ENCODE measurements around the gene PARN.

PARN gene

DNA sequence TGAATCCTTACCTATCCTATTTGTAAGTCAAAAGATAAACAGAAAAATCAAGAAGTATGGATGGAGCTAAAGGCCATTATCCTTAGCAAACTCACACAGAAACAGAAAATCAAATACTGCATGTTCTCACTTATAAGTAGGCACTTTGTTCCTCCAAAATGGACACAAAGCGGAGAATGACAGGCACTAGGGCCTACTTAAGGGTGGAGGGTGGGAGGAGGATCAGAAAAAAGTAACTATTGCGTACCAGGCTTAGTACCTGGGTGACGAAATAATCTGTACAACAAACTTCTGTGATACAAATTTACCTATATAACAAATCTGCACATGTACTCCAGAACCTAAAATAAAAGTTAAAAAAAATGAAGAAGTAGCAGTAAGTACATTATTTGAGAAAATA lies 164.3 kb downstream of the PARN start:
- FAIRE-seq (no peak), DNase-seq (ENCODE audit: insufficient read length, low spot score) (no peak)
- TF ChIP-seq, protein P1, sequence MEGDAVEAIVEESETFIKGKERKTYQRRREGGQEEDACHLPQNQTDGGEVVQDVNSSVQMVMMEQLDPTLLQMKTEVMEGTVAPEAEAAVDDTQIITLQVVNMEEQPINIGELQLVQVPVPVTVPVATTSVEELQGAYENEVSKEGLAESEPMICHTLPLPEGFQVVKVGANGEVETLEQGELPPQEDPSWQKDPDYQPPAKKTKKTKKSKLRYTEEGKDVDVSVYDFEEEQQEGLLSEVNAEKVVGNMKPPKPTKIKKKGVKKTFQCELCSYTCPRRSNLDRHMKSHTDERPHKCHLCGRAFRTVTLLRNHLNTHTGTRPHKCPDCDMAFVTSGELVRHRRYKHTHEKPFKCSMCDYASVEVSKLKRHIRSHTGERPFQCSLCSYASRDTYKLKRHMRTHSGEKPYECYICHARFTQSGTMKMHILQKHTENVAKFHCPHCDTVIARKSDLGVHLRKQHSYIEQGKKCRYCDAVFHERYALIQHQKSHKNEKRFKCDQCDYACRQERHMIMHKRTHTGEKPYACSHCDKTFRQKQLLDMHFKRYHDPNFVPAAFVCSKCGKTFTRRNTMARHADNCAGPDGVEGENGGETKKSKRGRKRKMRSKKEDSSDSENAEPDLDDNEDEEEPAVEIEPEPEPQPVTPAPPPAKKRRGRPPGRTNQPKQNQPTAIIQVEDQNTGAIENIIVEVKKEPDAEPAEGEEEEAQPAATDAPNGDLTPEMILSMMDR (IDR thresholded peaks at IDR 0.05; ENCODE audit: insufficient read depth, missing control alignments): no peak

DNA sequence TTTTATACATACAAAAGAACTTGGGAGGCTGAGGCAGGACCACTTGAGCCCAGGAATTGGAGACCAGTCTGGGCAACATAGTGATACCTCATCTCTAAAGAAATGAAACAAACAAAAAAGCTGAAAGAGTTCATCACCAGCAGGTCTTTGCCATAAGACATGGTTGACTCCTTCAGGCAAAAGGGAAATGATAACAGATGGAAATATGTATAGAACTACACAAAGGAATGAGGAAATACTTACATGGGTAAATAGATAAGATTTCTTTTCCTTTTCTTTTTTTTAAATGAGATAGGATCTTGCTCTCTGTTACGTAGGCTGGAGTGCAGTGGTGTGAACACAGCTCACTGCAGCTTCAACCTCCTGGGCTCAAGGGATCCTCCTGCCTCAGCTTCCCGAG lies 165.3 kb downstream of the PARN start:
- FAIRE-seq (no peak), DNase-seq (ENCODE audit: insufficient read length, low spot score) (no peak)
- TF ChIP-seq, protein P1 (IDR thresholded peaks at IDR 0.05; ENCODE audit: insufficient read depth, missing control alignments): no peak

DNA sequence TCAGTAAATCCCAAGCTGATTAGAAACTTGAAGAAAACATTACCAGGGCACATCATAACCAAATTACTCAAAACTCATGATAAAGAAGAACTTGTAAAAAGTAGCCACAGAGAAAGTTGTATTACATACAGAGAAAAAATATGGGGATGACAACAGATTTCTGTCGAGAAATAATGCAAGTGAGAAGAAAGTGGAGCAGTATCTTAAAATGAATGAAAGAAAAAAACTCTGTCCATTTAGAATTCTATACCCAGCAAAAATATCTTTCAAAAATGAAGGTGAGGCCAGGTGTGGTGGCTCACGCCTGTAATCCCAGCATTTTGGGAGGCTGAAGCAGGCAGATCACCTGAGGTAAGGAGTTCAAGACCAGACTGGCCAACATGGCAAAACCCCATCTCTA lies 165.9 kb downstream of the PARN start:
- no peak for FAIRE-seq
- TF ChIP-seq, protein P1 (IDR thresholded peaks at IDR 0.05; ENCODE audit: insufficient read depth, missing control alignments): no peak
- DNase-seq (ENCODE audit: insufficient read length, low spot score): no peak

DNA sequence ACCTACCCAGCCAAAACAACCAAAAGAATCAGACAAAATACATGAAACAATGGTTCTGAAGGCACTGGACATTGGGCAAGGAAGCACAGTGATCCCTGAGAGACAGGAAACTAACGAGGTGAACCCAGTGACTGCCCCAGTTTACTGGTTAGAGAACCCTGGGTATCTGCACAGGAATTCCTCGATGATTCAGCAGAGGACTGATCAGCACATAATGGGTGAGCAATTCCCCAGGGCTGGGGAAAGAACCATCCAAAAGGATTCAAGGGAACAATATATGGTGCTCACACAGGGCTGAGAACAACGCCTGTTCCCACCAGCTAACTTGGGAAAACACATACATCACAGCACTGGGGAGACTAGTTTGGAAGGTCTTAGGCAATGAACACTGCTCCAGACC lies 167.2 kb downstream of the PARN start:
- FAIRE-seq (no peak), DNase-seq (ENCODE audit: insufficient read length, low spot score) (no peak)
- TF ChIP-seq, protein P1 (IDR thresholded peaks at IDR 0.05; ENCODE audit: insufficient read depth, missing control alignments): no peak

DNA sequence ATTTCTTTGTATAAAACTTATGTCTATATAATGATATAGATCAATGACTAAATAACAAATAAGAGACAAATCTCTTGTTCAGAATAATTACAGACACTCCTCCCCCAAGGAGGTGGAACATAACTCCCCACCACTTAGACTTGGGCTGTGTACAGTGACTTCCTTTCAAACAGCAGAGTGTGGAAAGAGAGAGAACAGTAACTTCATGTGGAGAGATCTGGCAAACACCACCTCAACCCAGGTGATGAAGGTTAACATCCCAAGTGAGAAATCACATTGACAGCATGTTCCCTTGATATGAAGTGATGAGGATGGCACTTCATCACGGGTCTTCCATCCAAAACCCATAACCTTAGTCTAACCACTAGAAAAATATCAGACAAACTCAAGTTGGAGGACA lies 169.3 kb downstream of the PARN start:
- TF ChIP-seq, protein P1 (IDR thresholded peaks at IDR 0.05; ENCODE audit: insufficient read depth, missing control alignments): no peak
- DNase-seq (ENCODE audit: insufficient read length, low spot score) (no peak), FAIRE-seq (no peak)

DNA sequence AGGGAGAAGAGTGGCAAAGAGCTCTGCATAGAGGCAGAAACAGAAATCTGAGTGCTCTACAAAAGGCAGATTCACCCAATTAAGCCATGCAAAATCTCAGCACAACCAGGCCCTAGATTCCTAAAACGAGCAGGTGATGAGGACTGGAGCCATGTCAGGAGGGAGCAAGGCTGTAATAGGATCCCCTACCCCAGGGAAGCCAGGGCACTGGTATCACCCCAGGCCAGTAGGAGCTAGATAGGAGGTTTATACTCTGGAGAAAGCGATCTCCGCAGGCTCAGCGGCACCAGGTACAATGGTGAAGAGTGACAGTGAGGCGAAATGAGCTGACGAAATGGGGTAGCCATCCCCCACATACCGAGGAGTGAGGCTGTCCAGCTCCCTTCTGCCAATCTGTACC lies 171.5 kb downstream of the PARN start:
- no peak for FAIRE-seq
- TF ChIP-seq, protein P1 (IDR thresholded peaks at IDR 0.05; ENCODE audit: insufficient read depth, missing control alignments): no peak
- no peak for DNase-seq (ENCODE audit: insufficient read length, low spot score)

DNA sequence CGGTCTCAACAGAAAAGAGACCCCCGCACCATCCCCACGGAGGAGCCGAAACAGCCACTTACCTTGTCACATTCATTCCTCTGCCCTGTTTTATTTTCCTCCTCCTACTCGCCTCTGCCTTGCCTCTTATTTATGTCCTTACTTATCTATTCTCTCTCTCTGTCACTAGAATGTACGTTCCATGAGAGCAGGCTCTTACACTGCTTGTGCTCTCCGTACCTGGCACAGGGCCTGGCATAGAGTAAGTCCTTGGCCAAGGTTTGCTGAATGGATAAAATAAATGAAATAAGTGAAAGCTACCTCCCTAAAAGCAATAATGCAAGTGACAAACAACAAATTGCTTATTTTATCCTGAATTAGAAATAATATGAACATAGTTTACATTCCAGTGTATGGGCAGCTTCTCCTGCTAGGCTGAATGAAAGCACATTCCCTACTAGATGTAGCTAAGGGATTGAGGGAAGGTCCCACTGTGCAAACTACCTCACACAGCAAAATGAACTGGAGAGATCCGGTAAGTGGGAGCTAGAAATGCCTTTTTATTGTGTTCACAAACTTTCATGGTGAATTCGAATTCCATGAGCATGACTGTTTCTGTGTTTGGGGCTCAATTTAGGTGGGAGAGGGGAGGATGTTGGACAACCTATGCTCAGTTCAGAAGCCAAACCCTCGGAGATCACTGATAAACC lies 173.1 kb downstream of the PARN start:
- TF ChIP-seq, protein P1 (IDR thresholded peaks at IDR 0.05; ENCODE audit: insufficient read depth, missing control alignments): no peak
- DNase-seq (ENCODE audit: insufficient read length, low spot score): no peak
- FAIRE-seq: no peak
